GM12865 (cell line): ENCODE measurements around the gene THSD4.
A peak's percentile ranks its signal among the peaks of the same experiment; 100 is the strongest.

ENCODE experiments used
- DNase-seq: peaks from one replicate; pipeline ENCODE4 v3.0.0; 2010; ENCODE audit warnings: low read depth
- H3K4me3 ChIP-seq: 2 replicates; pipeline ENCODE4 v1.5.1; 2011; ENCODE audit warnings: mild to moderate bottlenecking, low read depth, low read length, control low read depth
- CTCF ChIP-seq: IDR thresholded peaks from 2 replicates; pipeline ENCODE4 v1.5.1; 2011; ENCODE audit warnings: low read length, control low read depth, low read depth, inconsistent platforms; ENCODE audit not compliant: insufficient read depth; ENCODE audit errors: missing control alignments

Gene THSD4

DNA sequence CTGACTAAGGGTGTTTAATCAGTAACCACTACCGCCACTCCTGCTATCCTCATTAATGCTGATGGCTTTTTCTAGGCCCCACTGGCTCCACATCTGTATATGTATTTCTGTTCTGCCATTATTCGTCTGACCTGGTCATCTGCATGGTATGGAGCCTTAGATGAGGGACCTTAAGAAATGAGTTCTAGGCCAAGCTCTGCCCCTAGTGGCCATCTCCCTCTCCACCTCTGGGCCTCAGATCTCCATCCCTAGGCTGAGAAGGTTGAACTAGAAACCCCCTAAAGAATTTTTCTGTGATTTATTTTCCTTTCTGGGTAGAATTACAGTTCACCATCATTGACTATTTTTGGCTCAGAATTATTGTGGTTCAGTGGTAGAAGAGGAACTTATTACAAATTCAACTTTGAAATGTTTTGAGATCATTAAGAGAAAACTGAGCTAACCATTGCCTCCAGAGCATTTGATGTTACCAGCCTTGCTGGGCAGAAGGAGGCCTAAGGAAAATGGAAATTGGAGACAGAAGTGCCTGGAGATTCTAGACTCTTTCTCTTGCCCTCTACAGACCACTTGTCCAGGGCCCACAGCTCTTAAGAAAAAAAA lies 369.9 kb downstream of the THSD4 start:
- DNase-seq = peak; percentile 45
- H3K4me3 ChIP-seq = no peak overlapping the region
- TF ChIP-seq CTCF = peak; percentile 63

DNA sequence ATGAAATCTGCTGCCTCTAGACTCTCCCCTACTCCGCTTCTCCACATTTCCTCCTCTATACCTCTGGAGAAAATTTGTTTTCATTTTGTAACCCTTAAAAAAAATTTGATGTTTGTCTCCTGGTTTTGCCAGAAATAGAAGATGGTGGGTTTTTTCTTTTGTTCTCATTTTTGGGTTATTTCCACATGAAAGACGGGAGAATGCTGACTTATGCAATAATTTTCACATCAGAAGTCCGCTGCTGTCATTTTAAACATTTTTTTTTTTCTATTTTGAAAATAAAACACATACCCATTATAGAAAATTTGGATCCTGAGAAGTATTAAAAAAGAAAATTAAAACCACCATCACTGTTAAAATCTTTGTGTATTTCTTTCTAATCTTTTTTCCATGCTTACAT lies 374.3 kb downstream of the THSD4 start:
- DNase-seq = no peak
- no peak for TF ChIP-seq CTCF

GRCh38 chr15:71493526-71493925 lies 378.3 kb downstream of the THSD4 start:
- no peak for TF ChIP-seq CTCF
- no peak overlapping the region for H3K4me3 ChIP-seq
- no peak for DNase-seq

More for the DNA sequence above, 374.3 kb downstream of the THSD4 start:
- no peak overlapping the region for H3K4me3 ChIP-seq

DNA sequence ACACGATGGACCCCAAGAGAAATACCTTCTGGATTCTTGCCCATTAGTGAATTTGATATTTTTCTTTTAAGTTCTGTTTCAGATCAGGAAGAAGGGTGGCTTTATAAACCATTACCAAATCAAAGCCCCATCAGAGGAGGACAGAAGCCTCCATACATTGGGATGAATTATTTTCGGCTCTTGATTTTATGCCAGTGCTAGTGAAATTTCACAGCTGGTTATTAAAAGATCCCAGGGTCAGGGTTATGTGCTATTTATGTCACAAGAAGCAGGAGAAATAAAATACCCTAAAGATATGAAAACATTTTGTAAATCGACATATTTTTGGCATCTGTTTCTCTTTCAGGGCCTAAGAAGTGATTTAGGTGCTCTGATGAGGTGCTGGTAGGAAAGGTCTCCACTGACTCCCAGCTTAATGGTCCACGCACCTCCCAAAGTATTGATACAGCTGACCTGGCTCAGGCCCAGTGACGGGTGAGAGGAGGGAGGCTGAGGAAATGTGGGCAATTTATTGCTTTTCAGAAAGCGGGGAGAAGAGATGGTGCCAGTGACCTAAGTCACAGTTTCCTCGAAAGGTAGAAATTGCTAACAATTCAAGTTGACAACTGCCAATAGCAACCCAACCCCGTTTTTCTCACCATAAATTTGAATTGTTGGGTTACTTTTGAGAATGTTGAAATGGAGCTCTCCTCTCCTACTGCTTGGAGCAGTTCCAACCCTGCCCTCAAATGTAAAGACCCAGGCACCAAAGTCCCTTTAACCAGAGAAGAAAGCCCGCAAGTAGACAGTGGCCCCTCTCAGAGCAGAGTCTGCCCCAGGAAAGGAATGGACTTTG lies 379.5 kb downstream of the THSD4 start:
- DNase-seq = no peak
- TF ChIP-seq CTCF = no peak
- H3K4me3 ChIP-seq = no peak overlapping the region

DNA sequence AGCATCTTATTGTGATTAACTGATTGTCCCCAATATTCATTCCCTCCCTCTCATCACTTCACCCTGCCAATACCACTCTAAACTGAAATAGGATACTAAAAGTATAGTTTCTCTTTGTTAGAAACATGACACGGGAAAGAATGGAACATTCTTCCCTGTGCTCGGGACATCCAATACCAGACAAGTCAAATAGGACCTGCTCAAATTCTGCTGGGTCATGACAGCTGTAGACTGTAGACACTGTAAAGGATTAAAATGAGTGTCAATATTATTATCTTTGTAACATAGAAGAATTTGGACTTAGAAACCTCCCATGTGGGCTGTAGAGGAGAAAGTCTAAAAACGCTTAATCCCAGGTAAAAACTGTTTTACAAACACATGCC lies 380.1 kb downstream of the THSD4 start:
- no peak for TF ChIP-seq CTCF
- H3K4me3 ChIP-seq = no peak overlapping the region
- no peak for DNase-seq

DNA sequence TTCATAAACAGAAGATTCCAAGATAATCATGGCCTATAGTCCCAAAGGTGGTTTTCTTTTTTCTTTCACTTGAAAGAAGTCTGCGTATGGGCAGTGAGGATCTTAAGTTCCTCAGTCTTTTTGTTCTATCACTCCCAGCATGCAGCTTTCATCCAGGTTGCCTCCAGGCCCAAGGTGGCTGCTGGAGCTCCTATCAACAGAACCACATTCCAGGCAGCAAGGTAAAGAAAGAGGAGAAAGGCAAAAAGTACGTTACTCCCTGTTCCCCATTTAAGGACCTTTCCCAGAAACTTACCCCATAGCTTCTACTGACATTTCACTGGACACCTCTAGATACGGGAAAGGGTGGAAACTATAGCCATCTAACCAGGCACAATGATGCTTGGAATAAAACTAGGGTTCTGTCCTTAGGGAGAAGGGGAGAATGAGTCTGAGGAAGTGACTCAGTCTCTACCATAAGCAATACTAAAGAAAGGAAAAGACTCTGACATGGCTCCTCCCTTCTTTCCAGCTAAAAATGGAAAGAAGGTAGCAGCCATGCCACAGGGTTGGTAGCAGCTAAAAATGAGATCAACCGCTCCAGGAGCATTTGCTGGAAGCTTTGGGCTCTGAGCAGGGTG lies 381.2 kb downstream of the THSD4 start:
- no peak for TF ChIP-seq CTCF
- H3K4me3 ChIP-seq = no peak overlapping the region
- DNase-seq = no peak
